Ectodermal cell (in vitro differentiated cells): ENCODE data around the gene TMEM123.
A peak's percentile ranks its signal among the peaks of the same experiment; 100 is the strongest.
"Not testable (repeated sequence)": the region's sequence is repeated elsewhere in the genome, so short reads cannot be mapped to it uniquely, and the experiment has no call there.

Source experiments
- H3K27ac ChIP-seq: 2 replicates; pipeline ENCODE4 v1.7.0; 2013; ENCODE audit warnings: mild to moderate bottlenecking, low read depth, low read length; ENCODE audit not compliant: insufficient read depth, poor library complexity, severe bottlenecking
- H3K27me3 ChIP-seq: 2 replicates; pipeline ENCODE4 v1.7.0; 2013; ENCODE audit warnings: mild to moderate bottlenecking, low read length; ENCODE audit not compliant: insufficient read depth, control insufficient read depth, poor library complexity, severe bottlenecking
- H3K36me3 ChIP-seq: one replicate; pipeline ENCODE4 v1.7.0; 2013; ENCODE audit warnings: low read length; ENCODE audit not compliant: control insufficient read depth, insufficient read depth
- H3K4me1 ChIP-seq: one replicate; pipeline ENCODE4 v1.7.0; 2013; ENCODE audit warnings: low read length; ENCODE audit not compliant: control insufficient read depth, insufficient read depth
- H3K4me3 ChIP-seq: 2 replicates; pipeline ENCODE4 v1.7.0; 2013; ENCODE audit warnings: low read depth, low read length, control low read depth; ENCODE audit not compliant: insufficient read depth
- H3K9me3 ChIP-seq: 2 replicates; pipeline ENCODE4 v1.7.0; 2013; ENCODE audit warnings: mild to moderate bottlenecking, low read length, moderate library complexity; ENCODE audit not compliant: control insufficient read depth
- WGBS, 2 experiments: methylation state at CpG; one replicate each; pipeline ENCODE4 v1.1.7; 2013; ENCODE audit warnings: missing lambda C conversion rate in 2 of 2; 5-methylcytosine and 5-hydroxymethylcytosine counted together

TMEM123 gene

GRCh38 chr11:102451041-102451680, 1.4 kb downstream of the TMEM123 start:
- peaks cover 9% of the 10 kb centered on the region for H3K27me3 ChIP-seq
- peaks cover 32% of the 10 kb centered on the region for H3K4me1 ChIP-seq
- peaks cover 5% of the 10 kb centered on the region for H3K36me3 ChIP-seq
- no peaks in the 10 kb centered on the region for H3K9me3 ChIP-seq
- H3K4me3 ChIP-seq: peak overlapping the region; percentile 97
- WGBS, 2 experiments: 22 to 45% methylated on average over 4 to 6 of the region's 6 CpGs
- H3K27ac ChIP-seq: no peak overlapping the region

- peaks cover 10% of the 10 kb centered on the region for H3K36me3 ChIP-seq
- WGBS, 2 experiments: 76% methylated on average over 7 of the region's 7 CpGs
- H3K4me1 ChIP-seq: peaks cover 32% of the 10 kb centered on the region
- H3K27me3 ChIP-seq: no peaks in the 10 kb centered on the region
- H3K4me3 ChIP-seq: no peak overlapping the region
- no peaks in the 10 kb centered on the region for H3K9me3 ChIP-seq
- no peak overlapping the region for H3K27ac ChIP-seq
These were observed 2.7 kb downstream of the TMEM123 start for GRCh38 chr11:102449651-102450570.

- H3K36me3 ChIP-seq: peaks cover 10% of the 10 kb centered on the region
- H3K27me3 ChIP-seq: no peaks in the 10 kb centered on the region
- H3K4me1 ChIP-seq: peaks cover 23% of the 10 kb centered on the region
- H3K27ac ChIP-seq: no peak overlapping the region
- WGBS, 2 experiments: 95 to 96% methylated on average over 2 of the region's 2 CpGs
- H3K9me3 ChIP-seq: no peaks in the 10 kb centered on the region
- no peak overlapping the region for H3K4me3 ChIP-seq
These were observed 3.7 kb downstream of the TMEM123 start for GRCh38 chr11:102448869-102449224.

- 91 to 96% methylated on average over 1 to 2 of the region's 2 CpGs for WGBS, 2 experiments
- Histone ChIP-seq H3K36me3 (peaks cover 10% of the 10 kb centered on the region), H3K4me1 (peaks cover 16% of the 10 kb centered on the region), H3K27ac (no peak overlapping the region), H3K4me3 (no peak overlapping the region), H3K9me3 (no peaks in the 10 kb centered on the region), H3K27me3 (no peaks in the 10 kb centered on the region)
These were observed 4.4 kb downstream of the TMEM123 start for GRCh38 chr11:102447941-102448868.

GRCh38 chr11:102447193-102447592, 5.4 kb downstream of the TMEM123 start:
- H3K27ac ChIP-seq: no peak overlapping the region
- H3K9me3 ChIP-seq: no peaks in the 10 kb centered on the region
- H3K4me1 ChIP-seq: peaks cover 16% of the 10 kb centered on the region
- H3K27me3 ChIP-seq: no peaks in the 10 kb centered on the region
- no peak overlapping the region for H3K4me3 ChIP-seq
- H3K36me3 ChIP-seq: peaks cover 10% of the 10 kb centered on the region

GRCh38 chr11:102446606-102447005, 6.0 kb downstream of the TMEM123 start:
- peaks cover 10% of the 10 kb centered on the region for H3K36me3 ChIP-seq
- no peaks in the 10 kb centered on the region for H3K9me3 ChIP-seq
- no peak overlapping the region for H3K4me3 ChIP-seq
- H3K27ac ChIP-seq: no peak overlapping the region
- no peaks in the 10 kb centered on the region for H3K27me3 ChIP-seq
- peaks cover 16% of the 10 kb centered on the region for H3K4me1 ChIP-seq
- 89 to 93% methylated on average over 2 to 3 of the region's 3 CpGs for WGBS, 2 experiments

GRCh38 chr11:102444693-102445092, 7.9 kb downstream of the TMEM123 start:
- not testable (repeated sequence) for H3K4me3 ChIP-seq, H3K27ac ChIP-seq, H3K9me3 ChIP-seq, H3K27me3 ChIP-seq, H3K36me3 ChIP-seq, H3K4me1 ChIP-seq
- WGBS, 2 experiments: 96% methylated on average over 5 of the region's 5 CpGs

- not testable (repeated sequence) for H3K9me3 ChIP-seq, H3K27me3 ChIP-seq, H3K36me3 ChIP-seq, H3K27ac ChIP-seq, H3K4me1 ChIP-seq, H3K4me3 ChIP-seq
- 87 to 93% methylated on average over 4 of the region's 4 CpGs for WGBS, 2 experiments
These were observed 8.4 kb downstream of the TMEM123 start for GRCh38 chr11:102444142-102444541.

- H3K36me3 ChIP-seq, H3K27ac ChIP-seq, H3K9me3 ChIP-seq, H3K4me3 ChIP-seq, H3K27me3 ChIP-seq, H3K4me1 ChIP-seq: not testable (repeated sequence)
- 64 to 66% methylated on average over 4 of the region's 4 CpGs for WGBS, 2 experiments
These were observed 13.6 kb downstream of the TMEM123 start for GRCh38 chr11:102439063-102439363.
